A673 (cell line): ENCODE measurements around the gene ESRRA.

ENCODE experiments used
- EZH2 ChIP-seq: fragments of 200-600 bp; sonication (generic); IDR thresholded peaks from 2 replicates; pipeline ENCODE4 v1.6.1; 2017; ENCODE audit warnings: borderline replicate concordance, low read depth, mild to moderate bottlenecking, mixed read lengths, antibody characterized with exemption, low read length; ENCODE audit not compliant: poor library complexity, severe bottlenecking
- TF ChIP-seq, protein P1 (sequence below): fragments of 300-800, 200-600 bp; sonication (generic); conservative IDR thresholded peaks from 2 replicates; pipeline ENCODE4 v1.5.1; 2017; ENCODE audit warnings: low read depth, mild to moderate bottlenecking, antibody characterized with exemption, low read length, moderate library complexity, mixed read lengths

DNA sequence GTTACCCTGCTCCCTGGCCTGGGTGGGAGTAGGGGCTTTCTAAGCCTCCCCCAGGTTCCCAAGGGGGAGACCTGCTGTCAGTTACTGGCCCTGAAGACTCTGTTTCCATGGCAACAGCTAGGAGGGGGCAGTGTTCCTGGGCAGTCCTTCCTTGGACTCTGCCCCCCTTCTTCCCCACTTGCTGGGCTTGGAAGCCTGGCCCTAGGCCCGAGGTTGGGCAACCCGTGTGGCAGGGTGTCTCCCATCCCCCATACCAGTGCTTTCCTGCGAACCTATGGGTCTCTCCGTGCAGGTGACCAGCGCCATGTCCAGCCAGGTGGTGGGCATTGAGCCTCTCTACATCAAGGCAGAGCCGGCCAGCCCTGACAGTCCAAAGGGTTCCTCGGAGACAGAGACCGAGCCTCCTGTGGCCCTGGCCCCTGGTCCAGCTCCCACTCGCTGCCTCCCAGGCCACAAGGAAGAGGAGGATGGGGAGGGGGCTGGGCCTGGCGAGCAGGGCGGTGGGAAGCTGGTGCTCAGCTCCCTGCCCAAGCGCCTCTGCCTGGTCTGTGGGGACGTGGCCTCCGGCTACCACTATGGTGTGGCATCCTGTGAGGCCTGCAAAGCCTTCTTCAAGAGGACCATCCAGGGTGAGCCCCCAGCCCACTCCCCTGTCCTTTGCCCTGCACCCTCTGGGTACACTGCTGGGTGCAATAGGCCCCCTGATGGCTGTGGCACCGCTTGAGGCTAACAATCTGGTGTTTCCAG, 1.7 kb downstream of the ESRRA start:
- no peak for TF ChIP-seq EZH2
- TF ChIP-seq, protein P1, sequence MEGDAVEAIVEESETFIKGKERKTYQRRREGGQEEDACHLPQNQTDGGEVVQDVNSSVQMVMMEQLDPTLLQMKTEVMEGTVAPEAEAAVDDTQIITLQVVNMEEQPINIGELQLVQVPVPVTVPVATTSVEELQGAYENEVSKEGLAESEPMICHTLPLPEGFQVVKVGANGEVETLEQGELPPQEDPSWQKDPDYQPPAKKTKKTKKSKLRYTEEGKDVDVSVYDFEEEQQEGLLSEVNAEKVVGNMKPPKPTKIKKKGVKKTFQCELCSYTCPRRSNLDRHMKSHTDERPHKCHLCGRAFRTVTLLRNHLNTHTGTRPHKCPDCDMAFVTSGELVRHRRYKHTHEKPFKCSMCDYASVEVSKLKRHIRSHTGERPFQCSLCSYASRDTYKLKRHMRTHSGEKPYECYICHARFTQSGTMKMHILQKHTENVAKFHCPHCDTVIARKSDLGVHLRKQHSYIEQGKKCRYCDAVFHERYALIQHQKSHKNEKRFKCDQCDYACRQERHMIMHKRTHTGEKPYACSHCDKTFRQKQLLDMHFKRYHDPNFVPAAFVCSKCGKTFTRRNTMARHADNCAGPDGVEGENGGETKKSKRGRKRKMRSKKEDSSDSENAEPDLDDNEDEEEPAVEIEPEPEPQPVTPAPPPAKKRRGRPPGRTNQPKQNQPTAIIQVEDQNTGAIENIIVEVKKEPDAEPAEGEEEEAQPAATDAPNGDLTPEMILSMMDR = no peak
